Testis (tissue), 3 donors: ENCODE results near the gene EFCAB3. TPM values are rescaled to one million over a fixed set of nuclear protein-coding genes. Genes with fewer than 3 reads are reported as not detected.
"Not testable (repeated sequence)": the region's sequence is repeated elsewhere in the genome, so short reads cannot be mapped to it uniquely, and the experiment has no call there.

Source experiments
- DNase-seq: peaks from one replicate; pipeline ENCODE4 v3.0.0-alpha.2; 2019
- H3K27ac ChIP-seq, 2 donors: fragments of 200-600 bp; sonication (generic); one replicate each; pipeline ENCODE4 v1.5.1; 2019
- H3K27me3 ChIP-seq: fragments of 200-600 bp; sonication (generic); one replicate; pipeline ENCODE4 v1.5.1; 2019
- H3K36me3 ChIP-seq: fragments of 200-600 bp; sonication (generic); one replicate; pipeline ENCODE4 v1.5.1; 2017; ENCODE audit warnings: low read depth; ENCODE audit errors: missing control alignments
- H3K4me1 ChIP-seq: fragments of 200-600 bp; sonication (generic); one replicate; pipeline ENCODE4 v1.5.1; 2019
- H3K4me3 ChIP-seq, 2 donors: fragments of 200-600 bp; sonication (generic); one replicate each; pipeline ENCODE4 v1.5.1; 2017 to 2019
- H3K9me3 ChIP-seq: fragments of 200-600 bp; sonication (generic); one replicate; pipeline ENCODE4 v1.5.1; 2017
- POLR2A ChIP-seq: fragments of 450-650 bp; IDR thresholded peaks from one replicate; pipeline ENCODE4 v1.6.1; 2017; ENCODE audit warnings: antibody characterized with exemption, mild to moderate bottlenecking, moderate library complexity
- WGBS, 2 donors: methylation state at CpG; one replicate each; pipeline ENCODE4 v1.1.5; 2018; 5-methylcytosine and 5-hydroxymethylcytosine counted together
- intact Hi-C: fragments of 100-400 bp; cut with DNase I; formaldehyde crosslinking; loops from one replicate; pipeline ENCODE4 v1.15.1; 2023; ENCODE audit warnings: low total_unique reads
- polyA plus RNA-seq: library from polyadenylated mRNA; stranded (reverse); fragments of 350-450 nt; fragmentation: Illumina TruSeq; extraction: RNeasy Lipid Tissue Mini Kit (QIAGEN cat#74804); gene quantifications from one replicate; pipeline ENCODE4 v1.2.3, GENCODE V29; 2014; ENCODE audit warnings: low read depth, low replicate concordance; ENCODE audit not compliant: insufficient read depth
- total RNA-seq, 2 donors: library from RNA; depleted of rRNA; stranded (reverse); fragments of >200 nt; gene quantifications; one replicate each; pipeline ENCODE4 v1.2.3, GENCODE V29; 2016
- TF ChIP-seq, protein P1 (sequence below), 3 experiments: fragments of 450-650 bp in 2 of 3; fragments of 200-600 bp in 1 of 3; sonication (generic) in 1 of 3; IDR thresholded peaks; one replicate each; pipeline ENCODE4 v1.5.1; 2016 to 2019; ENCODE audit warnings: antibody characterized with exemption in 3 of 3, mild to moderate bottlenecking in 2 of 3, moderate library complexity in 1 of 3

The EFCAB3 gene
- total and polyA plus RNA-seq, 3 donors from 2014 or later = 1.9 to 6.9 (median 3.4) TPM

DNA sequence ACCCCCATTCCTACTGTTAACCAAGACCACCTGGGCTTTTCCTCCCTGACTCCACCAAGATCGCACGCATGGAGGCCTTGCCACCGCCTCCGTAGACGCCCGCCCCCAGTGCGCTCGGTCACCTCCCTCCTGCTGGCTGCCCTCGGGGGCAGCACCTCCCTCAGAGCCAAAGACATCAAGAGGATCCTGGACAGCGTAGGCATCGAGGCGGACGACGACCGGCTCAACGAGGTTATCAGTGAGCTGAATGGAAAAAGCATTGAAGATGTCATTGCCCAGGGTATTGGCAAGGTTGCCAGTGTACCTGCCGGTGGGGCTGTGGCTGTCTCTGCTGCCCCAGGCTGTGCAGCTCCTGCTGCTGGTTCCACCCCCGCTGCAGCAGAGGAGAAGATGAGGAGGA is 1.2 kb downstream of the EFCAB3 start:
- TF ChIP-seq, protein P1, sequence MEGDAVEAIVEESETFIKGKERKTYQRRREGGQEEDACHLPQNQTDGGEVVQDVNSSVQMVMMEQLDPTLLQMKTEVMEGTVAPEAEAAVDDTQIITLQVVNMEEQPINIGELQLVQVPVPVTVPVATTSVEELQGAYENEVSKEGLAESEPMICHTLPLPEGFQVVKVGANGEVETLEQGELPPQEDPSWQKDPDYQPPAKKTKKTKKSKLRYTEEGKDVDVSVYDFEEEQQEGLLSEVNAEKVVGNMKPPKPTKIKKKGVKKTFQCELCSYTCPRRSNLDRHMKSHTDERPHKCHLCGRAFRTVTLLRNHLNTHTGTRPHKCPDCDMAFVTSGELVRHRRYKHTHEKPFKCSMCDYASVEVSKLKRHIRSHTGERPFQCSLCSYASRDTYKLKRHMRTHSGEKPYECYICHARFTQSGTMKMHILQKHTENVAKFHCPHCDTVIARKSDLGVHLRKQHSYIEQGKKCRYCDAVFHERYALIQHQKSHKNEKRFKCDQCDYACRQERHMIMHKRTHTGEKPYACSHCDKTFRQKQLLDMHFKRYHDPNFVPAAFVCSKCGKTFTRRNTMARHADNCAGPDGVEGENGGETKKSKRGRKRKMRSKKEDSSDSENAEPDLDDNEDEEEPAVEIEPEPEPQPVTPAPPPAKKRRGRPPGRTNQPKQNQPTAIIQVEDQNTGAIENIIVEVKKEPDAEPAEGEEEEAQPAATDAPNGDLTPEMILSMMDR (IDR thresholded peaks at IDR 0.05) = no peak
- TF ChIP-seq POLR2A = no peak
- Histone ChIP-seq H3K4me1 (no peaks in the 10 kb centered on the region), H3K27me3 (no peaks in the 10 kb centered on the region), H3K27ac (no peak overlapping the region), H3K4me3 (no peak overlapping the region), H3K9me3 (no peaks in the 10 kb centered on the region), H3K36me3 (no peaks in the 10 kb centered on the region)
- no peak for DNase-seq
- intact Hi-C loops = no loop called here
- WGBS, 2 donors = 82% methylated on average over 16 to 18 of the region's 18 CpGs

GRCh38 chr17:62388856-62389255 is 8.5 kb downstream of the EFCAB3 start:
- H3K36me3 ChIP-seq = no peaks in the 10 kb centered on the region
- H3K4me1 ChIP-seq = no peaks in the 10 kb centered on the region
- no peak overlapping the region for H3K4me3 ChIP-seq
- H3K9me3 ChIP-seq = no peaks in the 10 kb centered on the region
- intact Hi-C loops = no loop called here
- no peak overlapping the region for H3K27ac ChIP-seq
- no peak for TF ChIP-seq POLR2A
- TF ChIP-seq, protein P1 (IDR thresholded peaks at IDR 0.05) = no peak
- WGBS, 2 donors = 62 to 78% methylated on average over 1 of the region's 1 CpG
- no peak for DNase-seq
- no peaks in the 10 kb centered on the region for H3K27me3 ChIP-seq

DNA sequence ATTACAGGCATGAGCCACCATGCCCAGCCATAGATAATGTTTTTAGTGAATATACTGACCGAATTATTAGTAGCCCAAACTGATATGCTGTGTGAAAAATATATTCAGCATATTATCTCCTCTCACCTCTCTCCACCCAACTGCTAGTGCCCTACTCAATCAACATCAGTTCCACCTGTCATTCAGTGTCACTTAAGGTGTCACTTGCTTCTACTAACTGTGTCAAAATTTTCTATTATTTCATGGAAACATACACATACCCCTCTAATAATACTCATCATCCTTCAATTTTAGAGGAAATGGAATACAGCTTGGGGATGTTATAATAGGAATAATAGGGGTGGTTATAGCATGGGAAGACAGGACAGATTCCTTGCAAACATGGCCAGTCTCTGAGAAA is 12.6 kb downstream of the EFCAB3 start:
- Histone ChIP-seq H3K27me3 (no peaks in the 10 kb centered on the region), H3K36me3 (no peaks in the 10 kb centered on the region), H3K4me3 (no peak overlapping the region), H3K4me1 (no peaks in the 10 kb centered on the region), H3K27ac (no peak overlapping the region), H3K9me3 (no peaks in the 10 kb centered on the region)
- TF ChIP-seq, protein P1 (IDR thresholded peaks at IDR 0.05) = no peak
- no peak for TF ChIP-seq POLR2A
- DNase-seq = no peak
- 89 to 91% methylated on average over 1 of the region's 1 CpG for WGBS, 2 donors
- intact Hi-C loops = no loop called here

GRCh38 chr17:62398891-62399290 is 18.5 kb downstream of the EFCAB3 start:
- intact Hi-C loops = no loop called here
- Histone ChIP-seq H3K27ac (no peak overlapping the region), H3K27me3 (no peaks in the 10 kb centered on the region), H3K4me3 (no peak overlapping the region), H3K36me3 (no peaks in the 10 kb centered on the region), H3K9me3 (no peaks in the 10 kb centered on the region), H3K4me1 (no peaks in the 10 kb centered on the region)
- TF ChIP-seq POLR2A = no peak
- TF ChIP-seq, protein P1 (IDR thresholded peaks at IDR 0.05) = no peak
- WGBS, 2 donors = 90 to 98% methylated on average over 1 of the region's 1 CpG
- DNase-seq = no peak

DNA sequence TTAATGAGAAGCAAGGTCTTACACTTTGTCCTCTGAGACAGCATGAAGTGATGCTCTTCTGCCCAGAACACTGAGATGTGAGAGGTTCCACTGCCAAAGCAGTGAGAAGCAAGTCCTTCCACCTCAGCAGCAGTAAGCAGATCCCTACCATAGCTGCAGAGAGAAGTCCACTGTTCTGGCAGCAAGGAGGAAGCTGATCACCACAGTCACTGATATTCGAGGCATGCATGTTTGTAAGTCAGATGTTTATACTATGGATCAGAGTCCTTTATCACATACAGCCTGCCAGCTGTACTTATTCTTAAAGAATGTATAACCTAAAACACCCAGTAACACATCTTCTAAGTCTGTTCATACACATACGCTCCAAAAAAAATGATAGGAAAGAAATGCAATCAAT is 25.1 kb downstream of the EFCAB3 start:
- WGBS, 2 donors = 62 to 64% methylated on average over 2 of the region's 2 CpGs
- H3K9me3 ChIP-seq = no peaks in the 10 kb centered on the region
- no peak for DNase-seq
- TF ChIP-seq POLR2A = no peak
- TF ChIP-seq, protein P1 (IDR thresholded peaks at IDR 0.05) = no peak
- intact Hi-C loops = no loop called here
- H3K27me3 ChIP-seq = no peaks in the 10 kb centered on the region
- H3K36me3 ChIP-seq = no peaks in the 10 kb centered on the region
- no peak overlapping the region for H3K27ac ChIP-seq
- no peaks in the 10 kb centered on the region for H3K4me1 ChIP-seq
- no peak overlapping the region for H3K4me3 ChIP-seq

DNA sequence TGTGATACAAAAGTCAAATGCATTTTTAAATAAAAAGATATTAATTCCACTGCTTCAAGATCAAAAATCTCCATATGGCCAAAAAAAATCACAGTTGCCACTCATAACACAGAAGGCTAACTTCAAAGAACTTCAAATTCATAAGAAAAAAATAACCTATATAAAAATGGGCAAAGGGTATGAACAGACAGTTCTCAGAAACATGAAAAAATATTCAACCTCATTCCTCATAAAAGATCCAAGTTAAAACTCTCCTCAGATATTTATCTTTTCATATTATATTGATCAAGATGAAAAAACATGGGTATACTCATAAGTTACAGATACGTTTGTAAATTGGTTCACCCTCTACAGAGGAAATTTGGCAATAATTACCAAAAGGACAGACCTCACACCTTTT is 32.7 kb downstream of the EFCAB3 start:
- H3K36me3 ChIP-seq, DNase-seq, H3K27me3 ChIP-seq, H3K27ac ChIP-seq, intact Hi-C loops, H3K4me3 ChIP-seq, H3K9me3 ChIP-seq, H3K4me1 ChIP-seq: not testable (repeated sequence)
- WGBS, 2 donors = 89 to 91% methylated on average over 1 of the region's 1 CpG
